Measurements from ENCODE around the gene TWIST2.

Gene TWIST2

DNA sequence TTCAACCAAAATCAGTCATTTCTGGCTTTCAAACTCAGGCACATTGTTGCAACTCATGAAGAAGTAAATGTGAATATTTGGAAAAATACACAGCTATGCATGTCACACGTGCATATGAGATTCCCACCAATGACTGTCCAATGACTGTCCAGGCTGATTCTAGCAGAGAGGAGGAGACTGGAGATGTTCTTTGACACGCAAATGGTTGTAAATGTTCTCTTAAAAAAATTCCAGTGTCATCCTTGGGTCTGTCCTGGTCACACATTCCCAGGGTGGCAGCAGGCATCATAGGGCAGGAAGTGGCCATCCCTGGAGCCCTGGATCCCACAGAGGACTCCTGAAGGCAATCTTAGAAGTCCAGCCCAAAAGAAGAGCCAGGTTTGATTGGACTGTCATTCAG, 40.9 kb downstream of the TWIST2 start:
- Histone ChIP-seq H3K4me3 (ENCODE audit: low read depth, low read length) (no peak overlapping the region), H3K27me3 (ENCODE audit: control insufficient read depth, insufficient read depth, low read length) (no peaks in the 10 kb centered on the region), H3K4me1 (ENCODE audit: control insufficient read depth, insufficient read depth, low read length) (no peaks in the 10 kb centered on the region), H3K36me3 (ENCODE audit: control insufficient read depth, insufficient read depth, low read length) (no peaks in the 10 kb centered on the region), H3K9me3 (ENCODE audit: control insufficient read depth, insufficient read depth, low read length) (no peaks in the 10 kb centered on the region), H3K9ac (ENCODE audit: low read depth, low read length) (no peak overlapping the region)

GRCh38 chr2:238890131-238890530, 42.2 kb downstream of the TWIST2 start:
- Histone ChIP-seq H3K36me3 (ENCODE audit: control insufficient read depth, insufficient read depth, low read length) (no peaks in the 10 kb centered on the region), H3K9ac (ENCODE audit: low read depth, low read length) (no peak overlapping the region), H3K4me3 (ENCODE audit: low read depth, low read length) (no peak overlapping the region), H3K4me1 (ENCODE audit: control insufficient read depth, insufficient read depth, low read length) (no peaks in the 10 kb centered on the region), H3K9me3 (ENCODE audit: control insufficient read depth, insufficient read depth, low read length) (no peaks in the 10 kb centered on the region), H3K27me3 (ENCODE audit: control insufficient read depth, insufficient read depth, low read length) (no peaks in the 10 kb centered on the region)

- Histone ChIP-seq H3K36me3 (ENCODE audit: control insufficient read depth, insufficient read depth, low read length) (no peaks in the 10 kb centered on the region), H3K27me3 (ENCODE audit: control insufficient read depth, insufficient read depth, low read length) (no peaks in the 10 kb centered on the region), H3K9ac (ENCODE audit: low read depth, low read length) (no peak overlapping the region), H3K4me1 (ENCODE audit: control insufficient read depth, insufficient read depth, low read length) (no peaks in the 10 kb centered on the region), H3K9me3 (ENCODE audit: control insufficient read depth, insufficient read depth, low read length) (no peaks in the 10 kb centered on the region), H3K4me3 (ENCODE audit: low read depth, low read length) (no peak overlapping the region)
These were observed 43.0 kb downstream of the TWIST2 start for GRCh38 chr2:238890618-238891456.

GRCh38 chr2:238891457-238892203, 43.7 kb downstream of the TWIST2 start:
- Histone ChIP-seq H3K4me1 (ENCODE audit: control insufficient read depth, insufficient read depth, low read length) (peaks cover 2% of the 10 kb centered on the region), H3K4me3 (ENCODE audit: low read depth, low read length) (no peak overlapping the region), H3K9me3 (ENCODE audit: control insufficient read depth, insufficient read depth, low read length) (no peaks in the 10 kb centered on the region), H3K36me3 (ENCODE audit: control insufficient read depth, insufficient read depth, low read length) (no peaks in the 10 kb centered on the region), H3K9ac (ENCODE audit: low read depth, low read length) (no peak overlapping the region), H3K27me3 (ENCODE audit: control insufficient read depth, insufficient read depth, low read length) (no peaks in the 10 kb centered on the region)

GRCh38 chr2:238892204-238892500, 44.3 kb downstream of the TWIST2 start:
- Histone ChIP-seq H3K9me3 (ENCODE audit: control insufficient read depth, insufficient read depth, low read length) (no peaks in the 10 kb centered on the region), H3K36me3 (ENCODE audit: control insufficient read depth, insufficient read depth, low read length) (no peaks in the 10 kb centered on the region), H3K4me1 (ENCODE audit: control insufficient read depth, insufficient read depth, low read length) (peaks cover 2% of the 10 kb centered on the region), H3K9ac (ENCODE audit: low read depth, low read length) (no peak overlapping the region), H3K4me3 (ENCODE audit: low read depth, low read length) (no peak overlapping the region), H3K27me3 (ENCODE audit: control insufficient read depth, insufficient read depth, low read length) (no peaks in the 10 kb centered on the region)

GRCh38 chr2:238892796-238893195, 44.9 kb downstream of the TWIST2 start:
- no peaks in the 10 kb centered on the region for H3K9me3 ChIP-seq (ENCODE audit: control insufficient read depth, insufficient read depth, low read length)
- no peak overlapping the region for H3K4me3 ChIP-seq (ENCODE audit: low read depth, low read length)
- H3K4me1 ChIP-seq (ENCODE audit: control insufficient read depth, insufficient read depth, low read length), result peaks cover 2% of the 10 kb centered on the region
- no peak overlapping the region for H3K9ac ChIP-seq (ENCODE audit: low read depth, low read length)
- no peaks in the 10 kb centered on the region for H3K36me3 ChIP-seq (ENCODE audit: control insufficient read depth, insufficient read depth, low read length)
- H3K27me3 ChIP-seq (ENCODE audit: control insufficient read depth, insufficient read depth, low read length), result no peaks in the 10 kb centered on the region

GRCh38 chr2:238893349-238894000, 45.6 kb downstream of the TWIST2 start:
- peaks cover 2% of the 10 kb centered on the region for H3K4me1 ChIP-seq (ENCODE audit: control insufficient read depth, insufficient read depth, low read length)

DNA sequence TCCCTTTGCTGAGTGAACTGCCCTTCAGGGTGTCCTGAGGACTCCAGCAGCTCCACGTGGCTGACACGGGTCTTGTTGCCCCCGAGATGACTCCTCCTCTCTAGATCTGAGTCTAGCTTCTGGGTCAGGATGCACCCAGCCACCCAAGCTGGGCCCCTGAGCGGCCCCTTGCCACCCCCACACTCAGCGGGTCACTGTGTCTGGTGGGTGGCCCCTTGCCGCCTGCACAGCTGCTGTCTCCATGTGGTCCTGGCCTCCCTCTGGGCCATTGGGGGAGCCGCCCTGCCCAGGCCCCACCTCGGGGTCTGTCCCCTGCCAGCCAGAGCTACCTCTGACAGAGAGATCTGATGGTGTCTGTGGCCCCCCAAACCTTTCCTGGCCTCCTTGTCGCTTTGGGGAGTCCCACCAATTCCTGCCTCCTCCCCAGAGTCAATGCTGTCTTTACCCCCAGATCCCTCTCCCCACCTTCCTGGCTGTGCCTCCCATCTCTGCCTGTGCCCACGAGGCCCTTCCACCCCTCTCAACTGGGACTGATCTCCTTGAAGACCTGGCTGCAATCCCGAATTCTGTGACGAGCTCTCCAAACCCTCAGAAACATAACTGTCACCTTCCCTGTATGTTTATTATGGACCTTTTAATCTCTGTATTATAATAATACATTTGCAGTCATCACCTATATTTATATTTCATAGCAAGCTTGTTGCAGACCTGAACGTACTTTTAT, 46.5 kb downstream of the TWIST2 start:
- H3K4me1 ChIP-seq (ENCODE audit: control insufficient read depth, insufficient read depth, low read length), result peaks cover 2% of the 10 kb centered on the region
- H3K9ac ChIP-seq (ENCODE audit: low read depth, low read length), result no peak overlapping the region
- H3K27me3 ChIP-seq (ENCODE audit: control insufficient read depth, insufficient read depth, low read length), result no peaks in the 10 kb centered on the region
- H3K4me3 ChIP-seq (ENCODE audit: low read depth, low read length), result no peak overlapping the region
- no peaks in the 10 kb centered on the region for H3K36me3 ChIP-seq (ENCODE audit: control insufficient read depth, insufficient read depth, low read length)
- H3K9me3 ChIP-seq (ENCODE audit: control insufficient read depth, insufficient read depth, low read length), result no peaks in the 10 kb centered on the region

More at GRCh38 chr2:238893349-238894000, 45.6 kb downstream of the TWIST2 start:
- H3K9ac ChIP-seq (ENCODE audit: low read depth, low read length), result no peak overlapping the region
- H3K9me3 ChIP-seq (ENCODE audit: control insufficient read depth, insufficient read depth, low read length), result no peaks in the 10 kb centered on the region
- H3K27me3 ChIP-seq (ENCODE audit: control insufficient read depth, insufficient read depth, low read length), result no peaks in the 10 kb centered on the region
- H3K36me3 ChIP-seq (ENCODE audit: control insufficient read depth, insufficient read depth, low read length), result no peaks in the 10 kb centered on the region
- H3K4me3 ChIP-seq (ENCODE audit: low read depth, low read length), result no peak overlapping the region

DNA sequence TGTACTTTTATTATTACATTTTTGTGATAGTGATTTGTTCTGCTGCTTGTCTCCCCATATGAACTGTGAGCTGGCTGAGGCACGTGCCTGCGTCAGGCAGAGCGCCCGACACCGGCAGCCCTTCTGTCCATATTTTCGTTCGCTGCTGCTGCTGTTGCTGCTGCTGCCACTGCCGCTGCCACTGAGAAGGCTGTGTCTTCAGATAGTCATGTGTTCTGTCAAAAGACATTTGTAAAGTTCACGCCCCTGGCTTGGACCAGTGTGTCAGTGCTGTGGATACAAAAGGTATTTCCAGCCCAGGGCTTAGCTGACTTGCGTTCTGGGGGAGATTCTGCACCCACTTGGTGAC, 47.0 kb downstream of the TWIST2 start:
- no peak overlapping the region for H3K4me3 ChIP-seq (ENCODE audit: low read depth, low read length)
- H3K36me3 ChIP-seq (ENCODE audit: control insufficient read depth, insufficient read depth, low read length), result no peaks in the 10 kb centered on the region
- no peaks in the 10 kb centered on the region for H3K27me3 ChIP-seq (ENCODE audit: control insufficient read depth, insufficient read depth, low read length)
- H3K4me1 ChIP-seq (ENCODE audit: control insufficient read depth, insufficient read depth, low read length), result peaks cover 2% of the 10 kb centered on the region
- no peak overlapping the region for H3K9ac ChIP-seq (ENCODE audit: low read depth, low read length)
- H3K9me3 ChIP-seq (ENCODE audit: control insufficient read depth, insufficient read depth, low read length), result no peaks in the 10 kb centered on the region

- no peaks in the 10 kb centered on the region for H3K36me3 ChIP-seq (ENCODE audit: control insufficient read depth, insufficient read depth, low read length)
- no peaks in the 10 kb centered on the region for H3K27me3 ChIP-seq (ENCODE audit: control insufficient read depth, insufficient read depth, low read length)
- peaks cover 2% of the 10 kb centered on the region for H3K4me1 ChIP-seq (ENCODE audit: control insufficient read depth, insufficient read depth, low read length)
- H3K9me3 ChIP-seq (ENCODE audit: control insufficient read depth, insufficient read depth, low read length), result no peaks in the 10 kb centered on the region
- H3K9ac ChIP-seq (ENCODE audit: low read depth, low read length), result no peak overlapping the region
- no peak overlapping the region for H3K4me3 ChIP-seq (ENCODE audit: low read depth, low read length)
These were observed 47.5 kb downstream of the TWIST2 start for GRCh38 chr2:238895361-238895882.

- Histone ChIP-seq H3K9ac (ENCODE audit: low read depth, low read length) (no peak overlapping the region), H3K4me1 (ENCODE audit: control insufficient read depth, insufficient read depth, low read length) (peaks cover 2% of the 10 kb centered on the region), H3K27me3 (ENCODE audit: control insufficient read depth, insufficient read depth, low read length) (no peaks in the 10 kb centered on the region), H3K9me3 (ENCODE audit: control insufficient read depth, insufficient read depth, low read length) (no peaks in the 10 kb centered on the region), H3K36me3 (ENCODE audit: control insufficient read depth, insufficient read depth, low read length) (no peaks in the 10 kb centered on the region), H3K4me3 (ENCODE audit: low read depth, low read length) (no peak overlapping the region)
These were observed 48.2 kb downstream of the TWIST2 start for GRCh38 chr2:238895891-238896600.
